GM21381 (cell line): ENCODE data around the gene PRKAR2B.
"Not testable (repeated sequence)": the region's sequence is repeated elsewhere in the genome, so short reads cannot be mapped to it uniquely, and the experiment has no call there.

ENCODE experiments used
- ATAC-seq: cut with Tn5 transposase; IDR thresholded peaks from one replicate; pipeline ENCODE4 v1.9.1; 2021; ENCODE audit warnings: mild to moderate bottlenecking, moderate library complexity; ENCODE audit not compliant: unreplicated experiment

Gene PRKAR2B

DNA sequence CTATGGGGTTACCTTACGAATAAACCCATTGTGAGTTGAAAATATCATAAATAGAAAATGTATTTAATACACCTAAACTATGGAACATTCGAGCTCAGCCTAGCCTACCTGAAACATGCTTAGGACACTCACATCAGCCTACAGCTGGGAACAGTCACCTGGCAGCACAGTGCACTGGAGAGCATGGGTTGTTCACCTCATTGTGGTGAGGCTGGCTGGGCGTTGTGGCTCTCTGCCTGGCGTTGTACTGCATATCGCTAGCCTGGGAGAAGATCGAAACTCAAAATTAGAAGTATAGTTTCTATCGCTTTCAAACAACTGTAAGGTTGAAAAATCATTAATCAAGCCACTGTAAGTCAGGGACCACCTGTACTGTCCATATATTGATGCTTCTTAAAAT, 107.0 kb downstream of the PRKAR2B start:
- no peak for ATAC-seq

DNA sequence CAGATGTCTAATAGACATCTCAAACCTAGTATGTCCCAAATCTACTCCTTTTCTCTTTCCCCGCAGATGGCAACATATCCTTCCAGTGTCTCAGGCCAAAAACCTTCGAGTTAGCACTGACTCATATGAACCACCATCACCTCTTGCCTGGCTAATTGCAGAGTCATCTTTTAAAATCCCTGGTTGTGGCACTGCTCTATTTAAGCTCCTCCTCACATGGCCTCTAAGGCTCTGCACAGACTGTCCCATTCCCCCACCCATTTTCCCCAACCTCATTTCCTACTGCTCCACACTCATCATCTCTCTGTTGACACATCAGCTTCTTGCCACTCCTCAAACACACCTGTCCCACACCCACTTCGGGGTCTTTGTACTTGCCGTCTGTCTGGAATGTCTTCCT, 107.5 kb downstream of the PRKAR2B start:
- no peak for ATAC-seq

DNA sequence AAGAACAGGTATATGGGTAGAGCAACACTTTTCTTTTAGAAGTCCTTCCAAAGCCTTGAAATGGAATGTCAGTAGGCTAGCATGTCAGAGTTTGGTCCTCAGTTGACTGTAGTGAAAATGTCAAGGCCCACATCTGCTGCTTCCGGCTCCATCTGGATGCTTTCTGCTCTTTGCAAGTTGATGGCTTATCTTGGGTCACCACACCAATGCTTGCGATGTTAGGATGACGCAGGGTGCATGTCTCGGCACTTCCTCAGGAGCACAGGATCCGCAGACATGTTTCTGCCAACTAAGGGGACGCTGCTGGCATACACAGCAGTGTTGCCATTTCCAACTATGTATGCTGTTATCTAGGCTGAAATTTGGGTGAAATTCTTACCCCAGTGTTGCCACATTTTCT, 110.3 kb downstream of the PRKAR2B start:
- ATAC-seq = no peak

DNA sequence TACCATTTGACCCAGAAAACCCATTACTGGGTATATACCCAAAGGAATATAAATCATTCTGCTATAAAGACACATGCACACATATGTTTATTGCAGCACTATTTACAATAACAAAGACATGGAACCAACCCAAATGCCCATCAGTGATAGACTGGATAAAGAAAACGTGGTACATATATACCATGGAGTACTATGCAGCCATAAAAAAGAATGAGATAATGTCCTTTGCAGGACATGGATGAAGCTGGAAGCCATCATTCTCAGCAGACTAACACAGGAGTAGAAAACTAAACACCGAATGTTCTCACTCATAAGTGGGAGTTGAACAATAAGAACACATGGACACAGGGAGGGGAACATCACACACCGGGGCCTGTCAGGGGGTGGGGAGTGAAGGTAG, 111.2 kb downstream of the PRKAR2B start:
- ATAC-seq = not testable (repeated sequence)

DNA sequence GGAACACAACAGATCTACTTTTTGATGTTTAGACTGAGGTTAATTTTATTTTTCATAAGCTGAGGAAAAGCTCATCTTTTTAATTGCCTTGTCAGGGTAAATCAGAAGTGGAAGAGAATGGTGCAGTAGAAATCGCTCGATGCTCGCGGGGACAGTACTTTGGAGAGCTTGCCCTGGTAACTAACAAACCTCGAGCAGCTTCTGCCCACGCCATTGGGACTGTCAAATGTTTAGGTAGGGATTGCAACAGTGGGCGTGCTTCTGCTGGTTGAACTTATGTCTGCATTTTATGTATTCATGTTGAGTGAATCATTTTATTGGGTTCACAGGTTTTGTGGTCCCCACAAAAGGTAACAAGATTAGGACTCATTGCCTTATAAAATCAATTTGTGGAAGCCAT, 112.6 kb downstream of the PRKAR2B start:
- ATAC-seq = no peak

DNA sequence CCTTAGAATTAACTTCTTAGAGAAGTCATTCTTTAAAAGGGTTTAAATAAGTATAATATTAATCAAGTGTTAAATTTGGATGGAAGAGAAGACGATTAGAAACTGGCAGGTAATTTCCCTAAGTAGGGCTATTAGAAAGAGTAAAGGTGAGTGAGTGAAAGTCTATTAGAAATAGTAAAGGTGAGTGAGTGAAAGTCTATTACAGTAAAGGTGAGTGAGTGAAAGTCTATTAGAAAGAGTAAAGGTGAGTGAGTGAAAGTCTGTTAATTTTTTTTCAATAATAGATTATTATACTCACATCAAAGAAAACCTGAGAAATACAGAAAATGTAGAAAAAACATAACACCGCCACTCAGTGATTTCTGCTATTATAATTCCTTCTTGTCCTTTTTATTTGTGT, 113.5 kb downstream of the PRKAR2B start:
- no peak for ATAC-seq

DNA sequence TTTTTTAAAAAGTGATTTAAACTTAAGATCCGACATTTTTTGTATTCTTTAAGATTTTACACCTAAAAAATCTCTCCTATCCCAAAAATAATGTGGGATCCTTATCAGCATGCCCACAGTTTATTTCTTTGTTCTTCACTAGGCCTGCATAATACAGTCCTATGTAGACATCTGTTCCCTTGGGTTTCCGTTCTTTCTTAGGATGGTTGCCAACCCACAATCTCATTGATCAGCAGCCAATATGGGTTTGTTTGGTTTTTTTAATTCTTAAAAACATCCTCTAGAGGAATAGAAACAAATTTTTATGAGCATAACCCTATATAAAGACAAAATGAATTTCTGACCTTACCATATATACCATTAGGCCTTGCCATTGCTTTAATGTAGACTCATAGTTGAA, 115.9 kb downstream of the PRKAR2B start:
- no peak for ATAC-seq

DNA sequence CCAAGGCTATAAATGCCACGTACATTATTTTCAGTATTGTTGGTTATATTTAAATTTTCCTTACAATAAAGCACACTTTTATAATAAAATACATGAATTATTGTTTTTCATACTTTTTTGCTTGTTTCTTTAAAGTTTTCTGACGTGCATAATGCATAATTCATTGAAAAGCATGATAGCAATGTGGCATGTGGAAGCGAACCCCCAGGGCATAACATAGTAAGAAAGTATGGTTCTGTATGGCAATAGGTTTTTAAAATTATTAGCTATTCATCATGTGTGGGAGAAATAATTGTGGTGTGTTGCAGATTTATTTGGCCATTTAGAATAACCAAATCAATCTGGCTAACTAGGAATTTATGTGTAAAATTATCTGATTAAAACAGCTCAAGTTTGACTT, 116.9 kb downstream of the PRKAR2B start:
- no peak for ATAC-seq

DNA sequence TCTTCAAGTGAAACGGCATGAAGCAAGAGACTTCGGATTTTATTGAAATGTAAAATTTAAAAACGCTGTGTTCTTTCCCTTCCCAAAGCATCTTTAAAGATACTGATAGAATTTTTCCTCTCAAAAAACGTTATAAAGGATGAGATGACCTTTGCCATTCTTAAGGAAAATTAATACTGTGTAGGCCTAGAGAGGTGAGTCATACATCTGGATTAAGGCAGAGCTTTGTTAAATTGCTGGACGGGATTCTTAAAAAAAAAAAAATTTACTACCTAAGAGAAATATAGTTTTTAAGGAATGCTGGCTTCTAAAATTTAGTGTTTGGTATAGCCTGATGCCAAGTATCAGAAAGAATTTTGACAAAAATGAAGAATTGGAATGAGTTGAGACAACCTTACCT, 118.0 kb downstream of the PRKAR2B start:
- no peak for ATAC-seq

DNA sequence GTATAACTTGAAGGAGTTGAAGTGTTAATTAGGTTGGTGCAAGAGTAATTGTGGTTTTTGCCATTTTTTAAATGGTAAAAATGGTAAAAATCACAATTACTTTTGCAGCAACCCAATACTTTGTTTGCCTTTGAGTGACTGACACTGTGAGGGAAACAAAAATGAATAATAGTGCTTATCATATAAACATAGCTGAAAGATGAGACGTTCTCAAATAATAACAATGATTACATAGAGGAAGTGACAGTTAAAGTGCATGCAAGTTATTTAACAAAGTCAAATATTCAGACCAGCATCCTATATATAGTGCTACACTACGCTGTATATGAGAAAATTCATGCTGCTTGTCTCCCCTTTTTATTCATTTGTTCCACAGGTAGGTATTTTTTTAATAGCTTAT, 119.6 kb downstream of the PRKAR2B start:
- ATAC-seq = no peak

DNA sequence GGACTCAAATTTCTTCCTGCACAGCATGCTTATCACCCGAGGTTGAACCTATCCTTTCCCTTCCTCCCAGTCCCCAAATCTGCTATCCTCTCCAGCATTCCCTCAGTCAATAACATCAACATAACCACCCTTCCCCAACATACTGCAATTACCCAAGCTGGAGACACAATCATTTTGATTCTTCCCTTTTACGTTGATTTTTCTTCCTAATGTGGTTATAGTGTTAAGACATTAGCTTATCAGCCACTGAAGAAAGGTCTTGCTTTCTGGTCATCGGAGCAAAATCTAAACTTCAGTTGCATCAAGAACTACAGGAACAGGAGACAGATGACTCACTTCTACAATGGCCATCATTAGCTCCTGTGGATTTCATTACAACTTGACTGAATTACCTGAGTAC, 120.8 kb downstream of the PRKAR2B start:
- ATAC-seq = no peak

DNA sequence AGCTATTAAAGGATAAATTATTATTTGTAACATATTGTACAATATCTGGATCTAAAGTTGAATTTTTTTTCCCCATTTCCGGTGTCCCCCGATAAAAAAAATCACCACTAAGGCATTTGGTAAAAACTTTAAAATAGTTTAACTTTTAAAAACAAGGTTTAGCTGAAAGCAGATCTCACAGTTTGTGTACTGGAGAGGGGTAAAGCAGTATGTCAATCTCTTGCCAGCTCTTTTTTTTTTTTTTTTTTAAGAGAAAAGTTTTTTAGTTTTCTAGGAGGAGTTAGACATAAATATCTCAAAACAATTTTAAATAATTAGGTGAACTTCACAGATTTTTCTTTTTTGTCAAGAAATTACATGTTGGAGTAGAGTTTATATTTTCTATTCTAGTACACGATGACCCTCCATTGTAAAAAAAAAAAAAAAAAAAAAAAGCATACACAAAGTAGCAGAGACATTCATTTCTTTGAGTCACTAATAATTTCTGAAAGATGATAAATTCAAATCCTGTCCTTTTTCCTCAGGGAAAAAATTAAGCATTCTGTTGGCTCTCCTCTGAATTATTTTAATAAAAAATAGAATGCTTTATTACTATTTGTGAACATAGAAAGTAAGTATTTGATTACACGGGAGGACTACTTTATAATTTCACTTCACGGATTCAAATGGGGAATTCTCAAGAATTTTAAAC, 122.4 kb downstream of the PRKAR2B start:
- ATAC-seq = no peak

DNA sequence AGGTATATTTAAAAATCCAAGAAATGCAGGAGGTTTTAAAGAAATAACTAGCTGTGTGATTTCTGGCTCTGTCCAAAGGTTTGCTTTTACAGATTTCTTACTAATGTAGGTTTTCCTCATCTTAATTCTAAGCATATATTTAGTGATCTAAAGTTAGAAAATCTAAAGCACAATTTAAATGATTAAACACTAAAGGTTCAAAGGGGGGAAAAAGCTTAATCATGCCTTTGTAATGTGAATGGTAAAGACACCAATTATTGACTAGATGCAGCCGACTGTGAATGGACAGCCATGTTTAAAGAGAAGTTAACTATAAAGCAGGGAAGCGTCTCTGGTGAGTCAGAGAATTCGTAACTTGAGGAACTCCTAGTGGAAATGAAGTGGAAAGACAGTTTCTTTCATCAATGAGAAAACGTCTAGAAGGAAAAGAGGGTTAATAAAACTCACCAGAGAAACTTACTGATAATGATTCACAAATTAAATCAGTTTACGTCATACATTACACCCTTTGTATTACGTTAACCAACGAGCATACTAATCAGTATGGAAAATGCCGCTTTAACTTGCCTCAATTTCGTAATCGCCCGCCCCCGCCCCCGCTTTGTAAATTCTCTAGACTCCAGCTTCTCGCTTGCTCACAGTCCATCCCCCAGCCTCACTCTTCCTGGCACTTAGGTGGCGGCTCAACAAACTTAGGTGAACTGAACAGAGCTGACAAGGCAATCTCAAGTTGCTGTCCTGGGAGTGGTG, 123.2 kb downstream of the PRKAR2B start:
- ATAC-seq = no peak

DNA sequence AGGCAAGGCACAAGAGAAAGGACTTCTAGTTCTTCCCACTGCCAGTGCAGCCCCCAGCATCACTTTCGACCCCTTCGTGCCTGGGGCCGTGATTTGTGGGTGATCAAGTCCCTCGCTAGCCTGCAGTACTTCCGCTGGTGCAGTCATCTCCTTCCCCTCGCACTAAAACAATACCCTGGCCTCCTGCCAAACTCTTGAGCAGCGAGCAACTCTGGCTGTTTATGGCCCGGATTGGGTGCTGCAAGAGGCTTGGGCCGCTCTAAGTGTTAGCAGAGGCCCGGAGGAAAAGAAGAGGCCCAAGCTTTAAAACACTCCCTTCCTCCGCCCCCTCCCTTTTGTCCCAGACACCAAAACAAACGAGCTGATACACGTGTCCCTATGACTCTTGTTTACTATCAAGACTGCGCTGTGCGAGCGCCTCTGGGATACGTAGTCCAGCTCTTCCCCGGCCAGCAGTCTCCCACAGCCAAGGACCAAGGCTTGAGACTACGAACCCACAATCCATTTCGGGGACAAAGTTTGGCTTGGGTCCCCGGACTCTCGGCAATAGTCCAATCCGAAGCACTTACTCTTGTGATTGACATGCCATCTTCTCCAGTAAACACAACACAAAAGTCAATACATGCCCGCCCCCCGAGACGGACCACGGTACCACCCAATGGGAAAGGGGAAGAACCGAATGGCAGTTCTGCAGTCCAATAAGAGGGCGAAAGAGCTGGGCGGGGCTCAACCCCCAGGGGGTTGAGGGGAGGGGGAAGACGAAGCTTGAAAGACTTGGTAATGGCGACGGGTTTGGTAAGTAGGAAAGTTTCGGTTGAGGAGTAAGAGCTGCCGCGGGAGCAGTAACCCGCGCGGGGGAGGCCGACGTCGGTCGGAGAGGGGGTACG, 124.0 kb downstream of the PRKAR2B start, which contains the start of gene HBP1:
HBP1 (plus strand) TSS at position 771 of the 887 bp plus-strand sequence. CDS start 10,891 bp downstream, outside the sequence.
- ATAC-seq = peak; percentile 86

DNA sequence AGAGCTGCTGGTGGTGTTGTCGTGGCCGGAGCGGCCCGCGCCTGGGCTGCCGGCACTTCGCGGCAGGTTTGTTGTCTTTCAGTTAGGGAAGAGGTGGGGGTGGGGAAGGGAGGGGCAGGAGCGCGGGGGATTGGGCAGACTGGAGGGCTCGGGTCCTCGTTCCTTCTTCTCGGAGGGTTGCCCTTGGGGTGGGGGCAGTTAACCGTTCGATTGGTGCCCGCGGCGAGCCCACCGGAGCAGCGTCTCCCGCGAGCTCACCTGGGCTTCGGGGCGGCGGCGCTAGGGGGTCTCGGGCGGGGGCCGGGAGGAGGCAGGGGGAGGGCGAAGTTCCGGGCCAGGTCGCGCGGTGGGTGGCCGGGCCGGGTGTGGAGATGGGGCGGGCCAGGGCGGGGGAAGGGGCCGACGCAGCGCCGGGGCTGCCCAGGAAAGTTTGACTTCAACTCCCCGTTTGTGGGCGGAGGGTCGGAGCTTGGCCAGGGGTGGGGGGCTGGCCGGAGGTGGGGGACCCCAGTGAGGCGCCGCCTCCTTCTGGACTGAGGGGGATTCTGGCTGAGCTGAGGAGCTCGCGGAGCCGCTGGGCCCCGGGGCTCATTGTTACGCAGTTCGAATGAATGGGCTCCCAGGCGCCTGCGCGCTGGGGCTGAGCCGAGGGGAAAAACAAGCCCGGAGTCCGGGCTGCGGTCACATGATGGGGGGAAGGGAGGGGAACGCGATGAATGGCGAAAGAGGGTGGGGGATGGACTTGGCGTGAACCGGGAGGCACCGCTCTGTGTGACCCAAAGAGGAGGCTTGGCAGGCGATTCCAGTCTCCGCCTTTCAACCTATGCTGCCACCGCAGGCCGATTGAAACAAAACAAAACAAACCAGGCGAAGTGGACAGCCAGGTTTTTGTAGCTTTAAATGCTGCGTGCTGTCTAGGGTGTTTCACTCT, 124.9 kb downstream of the PRKAR2B start:
- peak; percentile 28 for ATAC-seq

DNA sequence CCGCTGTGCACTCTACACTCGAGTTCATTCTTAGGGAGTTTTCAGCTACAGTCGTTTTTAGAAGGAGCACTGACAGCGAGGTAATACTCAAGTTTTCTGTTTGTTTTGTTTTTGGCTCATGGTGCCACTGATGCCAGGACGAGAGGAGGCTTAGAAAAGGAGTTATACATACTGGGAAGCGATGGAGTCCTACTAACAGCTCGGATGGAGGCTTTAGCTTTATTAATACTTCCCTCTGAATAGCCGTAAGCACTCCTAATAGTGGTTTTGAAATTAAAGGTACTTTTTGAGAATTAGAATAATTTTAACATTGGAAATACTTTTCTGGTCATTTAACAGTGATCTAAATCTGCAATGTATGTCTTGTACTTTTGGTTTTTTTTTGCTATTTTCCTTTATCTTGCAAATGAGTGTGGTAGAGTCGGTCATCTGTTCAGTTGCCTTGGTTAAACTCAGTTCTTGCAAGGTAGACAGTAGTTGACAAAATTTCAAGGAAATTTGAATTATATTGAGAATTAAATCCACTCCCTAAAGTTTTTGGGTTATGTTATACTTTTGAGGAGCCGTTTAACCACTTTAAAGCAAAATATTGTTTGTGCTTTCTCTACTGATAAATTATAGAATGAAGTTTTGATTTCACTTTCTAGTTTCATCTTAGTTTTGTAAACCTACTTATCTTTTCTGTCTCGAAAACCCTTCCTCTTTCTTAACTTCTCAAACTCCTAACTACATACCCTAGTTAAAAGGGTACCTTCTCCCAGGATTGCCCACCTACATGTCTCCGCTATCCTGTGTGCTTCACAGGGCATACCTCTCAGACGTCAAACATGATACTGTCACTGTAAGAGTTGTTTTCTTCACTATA, 125.8 kb downstream of the PRKAR2B start:
- ATAC-seq = no peak

DNA sequence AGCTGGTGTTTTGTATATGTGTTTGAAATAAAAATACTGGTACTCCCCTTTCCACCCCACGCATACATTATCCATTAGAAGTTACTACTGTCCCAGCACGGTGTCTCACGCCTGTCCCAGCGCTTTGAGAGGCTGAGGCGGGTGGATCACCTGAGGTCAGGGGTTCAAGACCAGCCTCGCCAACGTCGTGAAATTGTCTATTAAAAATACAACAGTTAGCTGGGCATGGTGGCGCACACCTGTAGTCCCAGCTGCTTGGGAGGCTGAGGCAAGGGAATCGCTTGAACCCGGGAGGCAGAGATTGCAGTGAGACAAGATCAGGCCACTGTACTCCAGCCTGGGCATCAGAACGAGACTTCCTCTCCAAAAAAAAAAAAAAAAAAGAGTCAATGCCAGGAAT, 127.0 kb downstream of the PRKAR2B start:
- no peak for ATAC-seq

DNA sequence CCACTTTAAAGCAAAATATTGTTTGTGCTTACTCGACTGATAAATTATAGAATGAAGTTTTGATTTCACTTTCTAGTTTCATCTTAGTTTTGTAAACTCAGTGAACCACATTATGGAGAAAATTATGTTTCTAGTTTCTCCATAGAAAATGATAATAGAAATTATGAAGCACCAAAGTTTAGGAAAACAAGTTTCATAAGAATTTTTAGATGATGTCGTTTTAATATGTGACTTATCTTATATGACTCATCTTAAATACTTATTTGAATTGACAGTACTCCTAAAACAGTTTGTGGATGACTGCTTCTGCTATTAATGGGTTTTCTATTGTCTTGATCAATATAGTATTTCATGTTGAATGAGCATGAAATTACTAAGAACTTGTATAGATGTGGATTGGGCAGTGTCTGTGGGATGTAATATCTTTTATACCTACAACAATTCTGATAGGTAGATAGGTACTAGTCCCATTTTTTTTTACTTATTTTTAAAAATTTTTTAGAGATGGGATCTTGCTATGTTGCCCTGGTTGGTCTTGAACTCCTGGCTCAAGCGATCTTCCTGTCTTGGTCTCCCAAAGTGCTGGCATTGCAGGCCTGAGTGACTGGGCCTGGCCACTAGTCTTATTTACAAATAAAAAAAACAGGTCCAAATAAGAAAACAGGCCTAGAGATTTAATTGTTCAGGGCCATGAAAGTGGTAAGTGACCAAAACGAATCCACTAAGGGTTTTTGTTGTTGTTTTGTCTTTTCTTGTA, 127.9 kb downstream of the PRKAR2B start:
- ATAC-seq = no peak

DNA sequence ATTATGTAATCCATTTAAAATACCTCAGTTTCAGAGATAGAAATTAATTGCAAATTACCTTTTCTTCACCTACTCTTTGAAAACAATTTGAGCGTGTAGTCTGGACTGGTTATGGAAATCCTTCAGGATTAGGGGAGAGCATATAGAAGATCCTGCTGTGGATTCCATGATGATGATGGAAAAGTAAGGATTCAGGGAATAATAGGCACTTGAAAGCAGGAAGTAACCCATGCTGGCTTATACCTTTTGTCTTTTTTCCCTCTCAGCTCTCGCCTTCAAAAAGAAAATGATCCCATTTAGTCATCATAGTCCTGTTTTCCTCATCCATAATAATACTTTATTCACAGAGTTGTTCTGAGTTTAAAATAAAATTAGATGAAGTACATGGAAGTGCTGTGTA, 128.7 kb downstream of the PRKAR2B start:
- ATAC-seq = no peak
